ENCODE measurements around the gene SAMD9L. TPM values are rescaled to one million over a fixed set of nuclear protein-coding genes. Genes with fewer than 3 reads are reported as not detected.

Gene SAMD9L
- total and polyA plus RNA-seq, 2 donors from 2014 or later = 4.5 to 14.9 TPM

GRCh38 chr7:93171606-93172226 lies 23.5 kb upstream of the SAMD9L start:
- H3K27me3 ChIP-seq (ENCODE audit: control insufficient read depth, insufficient read depth, low read length) = no peaks in the 10 kb centered on the region
- no peak for TF ChIP-seq CTCF (IDR thresholded peaks at IDR 0.05; ENCODE audit: borderline replicate concordance, extremely low read depth, insufficient read depth)
- FAIRE-seq = no peak
- no peak overlapping the region for H3K27ac ChIP-seq (ENCODE audit: low read depth in 2 of 2, low read length in 2 of 2)
- peaks cover 0 to 12% (median 0%) of the 10 kb centered on the region in 3 donors for H3K9me3 ChIP-seq (ENCODE audit: control insufficient read depth in 2 of 3, insufficient read depth in 1 of 3, low read length in 3 of 3)
- no peaks in the 10 kb centered on the region for H3K36me3 ChIP-seq (ENCODE audit: control insufficient read depth in 2 of 3, insufficient read depth in 3 of 3, low read length in 3 of 3)
- no peak for DNase-seq
- no peak overlapping the region for H3K9ac ChIP-seq (ENCODE audit: low read length in 3 of 3)
- intact Hi-C loops (cut with DNase I) = no loop called here
- no peak overlapping the region for H3K4me3 ChIP-seq (ENCODE audit: low read length in 3 of 3)
- H3K4me1 ChIP-seq (ENCODE audit: control insufficient read depth in 2 of 3, insufficient read depth in 2 of 3, low read depth in 1 of 3, low read length in 3 of 3) = no peaks in the 10 kb centered on the region

- Histone ChIP-seq H3K4me1 (ENCODE audit: control insufficient read depth in 2 of 3, insufficient read depth in 2 of 3, low read depth in 1 of 3, low read length in 3 of 3) (no peaks in the 10 kb centered on the region), H3K4me3 (ENCODE audit: low read length in 3 of 3) (no peak overlapping the region), H3K27ac (ENCODE audit: low read depth in 2 of 2, low read length in 2 of 2) (no peak overlapping the region), H3K27me3 (ENCODE audit: control insufficient read depth, insufficient read depth, low read length) (no peaks in the 10 kb centered on the region), H3K36me3 (ENCODE audit: control insufficient read depth in 2 of 3, insufficient read depth in 3 of 3, low read length in 3 of 3) (no peaks in the 10 kb centered on the region), H3K9me3 (ENCODE audit: control insufficient read depth in 2 of 3, insufficient read depth in 1 of 3, low read length in 3 of 3) (no peaks in the 10 kb centered on the region), H3K9ac (ENCODE audit: low read length in 3 of 3) (no peak overlapping the region)
- intact Hi-C loops (cut with DNase I) = no loop called here
- no peak for TF ChIP-seq CTCF (IDR thresholded peaks at IDR 0.05; ENCODE audit: borderline replicate concordance, extremely low read depth, insufficient read depth)
- FAIRE-seq (no peak), DNase-seq (no peak)
These were observed 17.3 kb upstream of the SAMD9L start for GRCh38 chr7:93165447-93165846.

GRCh38 chr7:93164766-93165165 lies 16.6 kb upstream of the SAMD9L start:
- TF ChIP-seq CTCF (IDR thresholded peaks at IDR 0.05; ENCODE audit: borderline replicate concordance, extremely low read depth, insufficient read depth) = no peak
- H3K27me3 ChIP-seq (ENCODE audit: control insufficient read depth, insufficient read depth, low read length) = no peaks in the 10 kb centered on the region
- H3K4me1 ChIP-seq (ENCODE audit: control insufficient read depth in 2 of 3, insufficient read depth in 2 of 3, low read depth in 1 of 3, low read length in 3 of 3) = no peaks in the 10 kb centered on the region
- H3K36me3 ChIP-seq (ENCODE audit: control insufficient read depth in 2 of 3, insufficient read depth in 3 of 3, low read length in 3 of 3) = no peaks in the 10 kb centered on the region
- DNase-seq (no peak), FAIRE-seq (no peak)
- H3K27ac ChIP-seq (ENCODE audit: low read depth in 2 of 2, low read length in 2 of 2) = no peak overlapping the region
- no peak overlapping the region for H3K9ac ChIP-seq (ENCODE audit: low read length in 3 of 3)
- H3K4me3 ChIP-seq (ENCODE audit: low read length in 3 of 3) = no peak overlapping the region
- intact Hi-C loops (cut with DNase I) = no loop called here
- no peaks in the 10 kb centered on the region for H3K9me3 ChIP-seq (ENCODE audit: control insufficient read depth in 2 of 3, insufficient read depth in 1 of 3, low read length in 3 of 3)

Measured in kidney (tissue), 14 donors.